CD4-positive, alpha-beta T cell treated with Interleukin-15 for 4 hours (primary cell): ENCODE measurements around the gene MACROD2.
"Not testable (repeated sequence)": the region's sequence is repeated elsewhere in the genome, so short reads cannot be mapped to it uniquely, and the experiment has no call there.

Experiments used
- DNase-seq: peaks from one replicate; pipeline ENCODE4 v3.0.0-alpha.2; 2020; ENCODE audit warnings: low spot score

The MACROD2 gene

GRCh38 chr20:15977758-15978157, 1982.4 kb downstream of the MACROD2 start:
- no peak for DNase-seq

GRCh38 chr20:15985494-15986368, 1990.4 kb downstream of the MACROD2 start:
- not testable (repeated sequence) for DNase-seq

- DNase-seq, result no peak
Measured at GRCh38 chr20:15986690-15987089, 1991.4 kb downstream of the MACROD2 start.

- DNase-seq, result no peak
Measured at GRCh38 chr20:15991279-15991678, 1996.0 kb downstream of the MACROD2 start.

GRCh38 chr20:15992564-15992963, 1997.2 kb downstream of the MACROD2 start:
- DNase-seq, result no peak

GRCh38 chr20:16000112-16000511, 2004.8 kb downstream of the MACROD2 start:
- no peak for DNase-seq

GRCh38 chr20:16001286-16001685, 2006.0 kb downstream of the MACROD2 start:
- no peak for DNase-seq

- no peak for DNase-seq
Measured at GRCh38 chr20:16003310-16003709, 2008.0 kb downstream of the MACROD2 start.

- DNase-seq, result no peak
Measured at GRCh38 chr20:16004108-16004854, 2009.0 kb downstream of the MACROD2 start.

- no peak for DNase-seq
Measured at GRCh38 chr20:16005021-16005914, 2010.0 kb downstream of the MACROD2 start.

- no peak for DNase-seq
Measured at GRCh38 chr20:16005915-16006493, 2010.7 kb downstream of the MACROD2 start.

GRCh38 chr20:16007164-16007563, 2011.8 kb downstream of the MACROD2 start:
- no peak for DNase-seq

- DNase-seq, result no peak
Measured at GRCh38 chr20:16007962-16008361, 2012.6 kb downstream of the MACROD2 start.

GRCh38 chr20:16011056-16011455, 2015.7 kb downstream of the MACROD2 start:
- DNase-seq, result no peak

GRCh38 chr20:16011519-16011918, 2016.2 kb downstream of the MACROD2 start:
- DNase-seq, result no peak

- not testable (repeated sequence) for DNase-seq
Measured at GRCh38 chr20:16012934-16013333, 2017.6 kb downstream of the MACROD2 start.

- no peak for DNase-seq
Measured at GRCh38 chr20:16013631-16014030, 2018.3 kb downstream of the MACROD2 start.

- DNase-seq, result no peak
Measured at GRCh38 chr20:16014436-16014835, 2019.1 kb downstream of the MACROD2 start.

- no peak for DNase-seq
Measured at GRCh38 chr20:16017656-16018055, 2022.3 kb downstream of the MACROD2 start.

GRCh38 chr20:16018881-16019280, 2023.6 kb downstream of the MACROD2 start:
- DNase-seq, result no peak

GRCh38 chr20:16020971-16021370, 2025.7 kb downstream of the MACROD2 start:
- no peak for DNase-seq

- DNase-seq, result no peak
Measured at GRCh38 chr20:16025084-16025483, 2029.8 kb downstream of the MACROD2 start.
